SJSA1 (cell line): ENCODE measurements around the gene KTN1. TPM values are rescaled to one million over a fixed set of nuclear protein-coding genes. Genes with fewer than 3 reads are reported as not detected.

Experiments
- DNase-seq, 2 experiments: peaks; one replicate each; pipeline ENCODE4 v3.0.0-alpha.2; 2015 to 2020; ENCODE audit warnings: low spot score in 2 of 2, low read depth in 1 of 2
- H3K27ac ChIP-seq: fragments of 250-450 bp; sonication (Bioruptor Pico); 2 replicates; pipeline ENCODE4 v1.5.1; 2020; ENCODE audit warnings: mild to moderate bottlenecking, moderate library complexity
- H3K27me3 ChIP-seq: fragments of 250-450 bp; sonication (Bioruptor Pico); replicated peaks from 2 replicates; pipeline ENCODE4 v1.5.1; 2020; ENCODE audit warnings: mild to moderate bottlenecking, moderate library complexity
- H3K36me3 ChIP-seq: fragments of 250-450 bp; sonication (Bioruptor Pico); 2 replicates; pipeline ENCODE4 v1.5.1; 2020; ENCODE audit warnings: mild to moderate bottlenecking
- H3K4me1 ChIP-seq: fragments of 250-450 bp; sonication (Bioruptor Pico); replicated peaks from 2 replicates; pipeline ENCODE4 v1.6.1; 2021; ENCODE audit warnings: mild to moderate bottlenecking
- H3K4me3 ChIP-seq: fragments of 250-450 bp; sonication (Bioruptor Pico); 2 replicates; pipeline ENCODE4 v1.5.1; 2020; ENCODE audit warnings: mild to moderate bottlenecking
- H3K9me3 ChIP-seq: fragments of 250-450 bp; sonication (Bioruptor Pico); replicated peaks from 2 replicates; pipeline ENCODE4 v1.5.1; 2020; ENCODE audit warnings: mild to moderate bottlenecking
- total RNA-seq: library from RNA; depleted of rRNA; stranded (reverse); fragments of >200 nt; shearing (Covaris generic); gene quantifications from 2 replicates; pipeline ENCODE4 v1.2.3, GENCODE V29; 2014

KTN1 gene
- total RNA-seq, 1 experiment from 2014 or later, result 247 TPM

DNA sequence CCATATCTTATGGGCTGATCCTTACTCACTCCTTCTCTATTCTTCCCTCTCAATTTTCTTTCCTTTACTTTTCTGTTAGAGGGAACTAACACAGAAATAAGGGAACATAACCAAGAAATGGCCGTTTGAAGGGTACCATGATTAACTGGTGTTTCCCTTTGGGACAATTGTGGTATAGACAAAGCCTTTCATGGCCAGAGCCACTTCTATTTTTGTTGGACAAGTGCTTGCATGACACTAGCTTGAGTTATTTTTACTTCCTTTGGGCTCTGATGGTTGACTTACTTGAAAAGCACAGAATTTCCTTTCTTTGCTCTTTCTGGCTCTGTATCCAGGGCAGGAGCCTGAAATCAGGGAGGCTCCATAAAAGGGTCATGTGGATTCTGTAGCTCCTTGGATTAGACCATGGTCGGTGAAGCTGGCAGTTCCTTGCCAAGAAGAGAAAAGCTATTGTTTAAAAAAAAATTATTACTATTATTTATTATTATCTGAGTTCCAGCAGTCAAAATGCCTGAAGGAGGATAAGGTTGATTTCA lies 130.6 kb downstream of the KTN1 start:
- H3K27ac ChIP-seq, result no peak overlapping the region
- no peak for DNase-seq
- H3K4me3 ChIP-seq, result no peak overlapping the region
- no peaks in the 10 kb centered on the region for H3K9me3 ChIP-seq
- H3K4me1 ChIP-seq, result peaks cover 13% of the 10 kb centered on the region
- H3K27me3 ChIP-seq, result no peaks in the 10 kb centered on the region
- no peaks in the 10 kb centered on the region for H3K36me3 ChIP-seq

DNA sequence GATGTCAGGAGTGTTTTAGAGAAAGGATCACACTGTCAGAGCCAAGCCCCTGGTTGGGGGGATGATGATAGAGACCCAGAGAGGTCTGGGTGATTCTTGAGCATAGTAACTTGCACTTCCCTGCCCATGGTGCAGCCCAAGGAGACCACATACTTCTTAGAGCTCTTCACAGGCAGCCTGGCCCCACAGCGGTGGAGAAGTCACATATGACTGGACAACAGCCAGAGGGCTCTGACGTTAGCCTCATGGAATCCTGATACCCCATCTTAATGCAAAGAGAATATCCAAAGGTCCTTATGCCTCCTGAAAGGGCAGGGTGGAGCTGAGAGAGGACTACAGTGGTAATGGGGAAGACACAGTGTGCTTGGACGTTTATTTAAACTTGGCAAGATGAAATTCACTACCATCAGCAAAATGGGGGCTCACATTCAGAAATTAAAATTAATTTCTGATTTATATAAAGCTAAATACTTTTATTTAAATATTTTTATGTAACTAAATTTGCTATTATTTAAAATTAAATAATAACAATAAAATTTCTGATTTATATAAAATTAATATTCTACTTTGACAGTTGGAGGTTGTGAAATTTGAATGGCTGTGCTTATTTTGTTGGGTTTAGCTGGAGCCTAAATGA lies 131.3 kb downstream of the KTN1 start:
- Histone ChIP-seq H3K4me1 (peaks cover 20% of the 10 kb centered on the region), H3K9me3 (no peaks in the 10 kb centered on the region), H3K27me3 (no peaks in the 10 kb centered on the region), H3K27ac (no peak overlapping the region), H3K4me3 (no peak overlapping the region), H3K36me3 (no peaks in the 10 kb centered on the region)
- no peak for DNase-seq

DNA sequence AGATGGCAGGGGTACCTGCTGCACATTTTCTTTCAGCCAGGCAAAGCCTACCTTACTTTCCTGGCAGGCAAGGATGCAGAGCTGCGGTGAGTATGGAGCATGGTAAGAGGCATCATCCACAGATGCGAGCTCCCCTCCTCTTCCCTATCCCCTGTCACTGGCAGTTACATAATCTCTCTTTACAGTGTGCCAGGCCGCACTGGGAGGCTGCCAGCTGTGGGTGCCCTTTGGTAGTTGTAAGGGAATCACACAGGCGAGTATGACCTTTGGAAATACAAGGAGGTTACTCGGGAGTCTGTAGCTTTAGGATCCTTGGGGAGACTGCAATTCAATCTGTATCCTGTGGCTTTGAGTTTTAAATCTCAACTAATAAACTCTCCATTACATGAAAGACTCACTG lies 132.5 kb downstream of the KTN1 start:
- Histone ChIP-seq H3K4me1 (peaks cover 17% of the 10 kb centered on the region), H3K9me3 (no peaks in the 10 kb centered on the region), H3K27me3 (no peaks in the 10 kb centered on the region), H3K4me3 (no peak overlapping the region), H3K36me3 (no peaks in the 10 kb centered on the region), H3K27ac (no peak overlapping the region)
- DNase-seq, result no peak

DNA sequence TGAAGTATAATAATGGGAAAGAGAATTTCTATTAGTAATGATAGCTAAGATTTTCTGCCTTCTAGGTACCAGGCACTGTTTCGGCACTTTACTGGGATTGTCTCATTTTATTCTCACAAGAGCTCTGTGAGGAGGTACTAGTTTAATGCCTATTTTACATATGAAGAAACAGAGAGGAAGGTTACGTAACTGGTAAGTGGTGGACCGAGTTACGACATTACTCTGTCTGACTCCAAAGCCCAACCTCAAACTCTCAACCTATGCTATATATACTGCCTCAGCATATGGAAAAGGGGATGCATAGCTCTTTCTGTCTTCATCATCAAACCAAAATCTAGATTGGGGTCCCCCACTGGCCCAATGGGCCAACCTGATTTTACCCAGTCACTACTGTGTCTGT lies 133.5 kb downstream of the KTN1 start:
- no peak for DNase-seq
- no peaks in the 10 kb centered on the region for H3K9me3 ChIP-seq

GRCh38 chr14:55715889-55716288 lies 135.9 kb downstream of the KTN1 start:
- no peaks in the 10 kb centered on the region for H3K36me3 ChIP-seq
- H3K4me3 ChIP-seq, result no peak overlapping the region
- H3K27ac ChIP-seq, result peak overlapping the region; percentile 37
- no peaks in the 10 kb centered on the region for H3K9me3 ChIP-seq
- H3K4me1 ChIP-seq, result peaks cover 13% of the 10 kb centered on the region
- no peaks in the 10 kb centered on the region for H3K27me3 ChIP-seq
- peak; percentile 43 to 56 for DNase-seq

More for the DNA sequence above, 133.5 kb downstream of the KTN1 start:
- no peaks in the 10 kb centered on the region for H3K36me3 ChIP-seq
- peaks cover 13% of the 10 kb centered on the region for H3K4me1 ChIP-seq
- no peak overlapping the region for H3K4me3 ChIP-seq
- no peak overlapping the region for H3K27ac ChIP-seq
- H3K27me3 ChIP-seq, result no peaks in the 10 kb centered on the region

- H3K27ac ChIP-seq, result no peak overlapping the region
- no peaks in the 10 kb centered on the region for H3K27me3 ChIP-seq
- no peaks in the 10 kb centered on the region for H3K36me3 ChIP-seq
- peaks cover 16% of the 10 kb centered on the region for H3K4me1 ChIP-seq
- H3K4me3 ChIP-seq, result no peak overlapping the region
- DNase-seq, result no peak
- no peaks in the 10 kb centered on the region for H3K9me3 ChIP-seq
Observed at GRCh38 chr14:55717621-55718020, 137.6 kb downstream of the KTN1 start.

DNA sequence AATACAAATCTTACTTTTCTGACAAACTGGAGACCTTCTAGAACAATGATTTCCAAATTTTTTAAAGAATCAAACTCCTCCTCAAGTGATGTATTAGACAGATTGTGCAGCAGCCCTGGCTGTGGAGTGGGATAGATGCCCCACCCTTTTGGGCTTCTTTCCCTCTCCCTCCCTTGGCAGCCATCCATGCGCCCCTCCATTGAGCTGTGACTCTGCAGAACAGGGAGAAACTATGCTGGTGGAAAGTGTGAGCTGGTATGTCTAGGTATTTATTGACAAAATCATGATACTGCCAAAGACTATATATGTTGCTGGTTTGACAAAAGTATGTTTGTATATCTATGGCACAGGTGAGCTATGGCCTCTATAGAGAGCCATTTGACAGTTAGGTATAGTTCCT lies 138.5 kb downstream of the KTN1 start:
- H3K4me1 ChIP-seq, result peaks cover 16% of the 10 kb centered on the region
- H3K36me3 ChIP-seq, result no peaks in the 10 kb centered on the region
- no peak overlapping the region for H3K27ac ChIP-seq
- no peaks in the 10 kb centered on the region for H3K9me3 ChIP-seq
- no peaks in the 10 kb centered on the region for H3K27me3 ChIP-seq
- H3K4me3 ChIP-seq, result no peak overlapping the region
- DNase-seq, result no peak

DNA sequence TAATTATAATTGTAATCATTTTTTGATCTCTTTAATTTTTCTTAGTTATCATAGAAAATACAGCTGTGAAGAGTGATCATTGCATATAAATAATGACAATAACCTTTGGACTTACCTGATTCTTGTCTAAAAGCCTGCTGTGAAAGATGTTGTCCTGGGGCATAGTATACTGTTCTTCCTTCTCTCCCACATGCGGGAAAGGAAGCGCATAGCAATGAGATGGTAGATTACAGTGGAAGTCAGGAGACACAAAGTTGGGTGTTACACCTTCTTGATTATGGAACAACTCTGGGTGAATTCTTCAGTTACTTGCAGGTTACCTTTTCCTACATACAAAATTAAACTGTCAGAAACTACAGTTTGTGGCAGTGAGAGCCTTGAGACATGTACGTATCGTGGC lies 140.8 kb downstream of the KTN1 start:
- H3K36me3 ChIP-seq, result no peaks in the 10 kb centered on the region
- H3K4me1 ChIP-seq, result peaks cover 11% of the 10 kb centered on the region
- H3K27ac ChIP-seq, result no peak overlapping the region
- no peak overlapping the region for H3K4me3 ChIP-seq
- no peaks in the 10 kb centered on the region for H3K9me3 ChIP-seq
- no peaks in the 10 kb centered on the region for H3K27me3 ChIP-seq
- no peak for DNase-seq

GRCh38 chr14:55721353-55721752 lies 141.3 kb downstream of the KTN1 start:
- peaks cover 6% of the 10 kb centered on the region for H3K4me1 ChIP-seq
- no peaks in the 10 kb centered on the region for H3K27me3 ChIP-seq
- H3K4me3 ChIP-seq, result no peak overlapping the region
- H3K9me3 ChIP-seq, result no peaks in the 10 kb centered on the region
- H3K27ac ChIP-seq, result no peak overlapping the region
- DNase-seq, result peak in 1 of 2 experiments; percentile 42
- H3K36me3 ChIP-seq, result no peaks in the 10 kb centered on the region

- no peak for DNase-seq
- H3K27ac ChIP-seq, result no peak overlapping the region
- H3K9me3 ChIP-seq, result no peaks in the 10 kb centered on the region
- H3K27me3 ChIP-seq, result no peaks in the 10 kb centered on the region
- H3K4me3 ChIP-seq, result no peak overlapping the region
- no peaks in the 10 kb centered on the region for H3K36me3 ChIP-seq
- H3K4me1 ChIP-seq, result 0 out of 2 replicates have a peak, but pooled peaks cover 3% of the 10 kb centered on the region
Observed at GRCh38 chr14:55722054-55722453, 142.0 kb downstream of the KTN1 start.

DNA sequence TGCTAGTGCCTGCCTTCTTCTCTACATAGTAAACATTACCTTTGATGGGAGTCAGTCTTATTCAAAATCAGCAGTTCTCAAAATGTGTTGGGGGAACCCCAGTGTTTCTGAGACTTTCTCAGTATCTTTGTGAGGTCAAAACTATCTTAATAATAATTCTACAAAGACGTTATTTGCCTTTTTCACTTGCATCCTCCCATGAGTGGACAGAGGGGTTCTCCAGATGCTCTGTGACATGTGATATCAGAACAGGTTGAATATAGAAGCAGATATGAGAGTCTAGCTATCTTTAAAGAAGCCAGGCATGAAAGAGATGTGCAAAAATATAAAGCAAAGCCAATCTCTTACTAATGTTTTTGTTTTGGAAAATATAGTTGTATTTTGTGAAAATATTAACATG lies 144.7 kb downstream of the KTN1 start:
- Histone ChIP-seq H3K36me3 (no peaks in the 10 kb centered on the region), H3K27me3 (no peaks in the 10 kb centered on the region), H3K27ac (no peak overlapping the region), H3K9me3 (no peaks in the 10 kb centered on the region), H3K4me3 (no peak overlapping the region), H3K4me1 (0 out of 2 replicates have a peak, but pooled peaks cover 3% of the 10 kb centered on the region)
- DNase-seq, result no peak

GRCh38 chr14:55730592-55731310 lies 150.7 kb downstream of the KTN1 start:
- DNase-seq, result no peak
- Histone ChIP-seq H3K36me3 (no peaks in the 10 kb centered on the region), H3K4me1 (no peaks in the 10 kb centered on the region), H3K4me3 (no peak overlapping the region), H3K27ac (no peak overlapping the region), H3K27me3 (no peaks in the 10 kb centered on the region), H3K9me3 (peaks cover 2% of the 10 kb centered on the region; the same call in 1 of the 2 replicates)

GRCh38 chr14:55731311-55731872 lies 151.4 kb downstream of the KTN1 start:
- H3K4me1 ChIP-seq, result no peaks in the 10 kb centered on the region
- no peak overlapping the region for H3K27ac ChIP-seq
- no peaks in the 10 kb centered on the region for H3K27me3 ChIP-seq
- no peak overlapping the region for H3K4me3 ChIP-seq
- H3K9me3 ChIP-seq, result peaks cover 3% of the 10 kb centered on the region; the same call in 1 of the 2 replicates
- no peaks in the 10 kb centered on the region for H3K36me3 ChIP-seq
- DNase-seq, result no peak

DNA sequence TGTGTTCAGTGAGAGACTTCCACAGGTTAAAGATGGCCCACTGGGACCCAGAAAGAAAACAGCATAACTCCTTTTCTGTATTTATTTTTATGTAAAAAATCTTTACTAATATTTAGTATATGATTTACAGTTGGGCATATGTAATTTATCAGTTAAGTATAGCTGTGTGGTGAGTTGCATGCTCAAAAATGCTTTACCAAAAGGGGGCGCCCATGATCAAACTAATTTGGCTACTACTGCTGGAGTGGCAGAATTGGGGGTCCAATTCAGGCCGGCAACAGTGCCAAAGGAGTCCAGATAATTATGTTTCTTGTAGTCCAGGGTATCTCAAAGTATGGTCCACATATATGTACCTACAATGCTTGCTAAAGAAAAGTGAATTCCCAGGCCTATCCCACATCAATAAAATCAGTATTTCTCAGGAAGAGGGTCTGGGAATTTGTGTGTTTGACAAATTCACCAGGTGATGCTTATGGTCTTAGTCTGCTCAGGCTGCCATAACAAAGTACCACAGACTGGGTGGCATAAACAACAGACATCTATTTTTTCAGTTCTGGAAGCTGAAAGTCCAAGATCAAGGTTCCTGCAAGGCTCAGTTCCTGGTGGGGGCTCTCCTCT lies 152.0 kb downstream of the KTN1 start:
- no peak for DNase-seq
- Histone ChIP-seq H3K27me3 (no peaks in the 10 kb centered on the region), H3K4me3 (no peak overlapping the region), H3K36me3 (no peaks in the 10 kb centered on the region), H3K4me1 (no peaks in the 10 kb centered on the region), H3K9me3 (peaks cover 3% of the 10 kb centered on the region; the same call in 1 of the 2 replicates), H3K27ac (no peak overlapping the region)
